Measurements from ENCODE around the gene THUMPD3. TPM values are rescaled to one million over a fixed set of nuclear protein-coding genes. Genes with fewer than 3 reads are reported as not detected.

The THUMPD3 gene
- total RNA-seq, 4 donors from 2014 or later = 13.3 to 48.9 (median 25.0) TPM

DNA sequence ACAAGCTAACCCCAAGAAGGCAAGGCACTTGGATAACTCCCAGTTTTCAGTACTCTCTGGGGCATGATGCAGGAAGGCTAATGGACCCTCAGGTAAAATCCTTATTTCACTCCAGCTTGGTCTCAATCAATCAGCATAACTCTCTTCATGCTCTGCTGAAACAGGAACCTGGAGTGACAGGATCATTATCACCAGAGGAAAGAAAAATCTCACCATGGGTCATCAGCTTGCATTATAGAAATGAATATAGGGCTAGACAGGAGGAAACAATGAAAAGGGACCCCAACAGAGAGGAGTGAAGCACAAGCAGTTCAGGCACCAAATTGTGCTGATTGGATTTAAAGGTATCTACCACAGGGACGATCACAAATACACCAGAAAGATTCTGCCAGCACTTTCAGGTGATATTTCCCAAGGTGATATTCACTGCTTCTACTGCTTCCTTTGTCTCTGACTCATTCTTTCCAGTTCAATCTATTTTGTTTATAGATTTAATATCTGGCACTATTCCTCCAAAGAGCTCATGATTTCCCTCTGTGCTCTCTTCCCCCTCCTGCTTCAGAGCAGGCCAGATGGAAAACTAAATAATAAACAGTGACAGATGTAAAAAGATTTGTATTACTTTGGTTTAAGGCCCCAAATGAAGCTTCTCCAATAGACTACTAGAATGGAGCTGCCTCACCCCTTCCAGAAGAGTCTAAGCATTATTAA lies 22.9 kb upstream of the THUMPD3 start:
- Histone ChIP-seq H3K27ac (peak overlapping the region; percentile 79 to 82), H3K36me3 (no peaks in the 10 kb centered on the region), H3K9me3 (no peaks in the 10 kb centered on the region), H3K27me3 (no peaks in the 10 kb centered on the region), H3K4me3 (no peak overlapping the region), H3K4me1 (no peaks in the 10 kb centered on the region)
- intact Hi-C loops (cut with DNase I; ENCODE audit: low total_unique reads) = no loop called here
- TF ChIP-seq POLR2A (IDR thresholded peaks at IDR 0.05) = no peak
- no peak for DNase-seq

DNA sequence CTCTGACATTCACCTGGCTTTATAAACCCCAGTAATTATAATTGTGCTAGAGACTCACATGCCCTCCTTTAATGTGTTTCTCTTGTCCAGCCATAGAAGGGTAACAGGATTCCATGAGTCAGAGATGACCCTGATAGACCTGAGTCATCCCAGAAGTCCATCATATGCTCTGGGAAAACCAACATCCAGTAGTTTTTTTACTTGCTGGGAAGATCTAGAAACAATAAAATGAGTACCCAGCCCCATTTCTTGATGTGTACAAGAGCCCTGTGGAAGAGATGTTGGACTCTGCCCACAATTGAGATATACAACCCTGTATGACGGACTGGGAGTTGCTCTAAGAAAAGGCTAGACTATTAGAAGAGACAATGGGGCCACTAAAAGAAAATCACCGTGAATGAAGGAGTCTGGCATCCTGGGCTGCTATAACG lies 22.4 kb upstream of the THUMPD3 start:
- peak overlapping the region; percentile 79 to 82 for H3K27ac ChIP-seq
- no peaks in the 10 kb centered on the region for H3K4me1 ChIP-seq
- no peaks in the 10 kb centered on the region for H3K27me3 ChIP-seq
- peak in 1 of 2 donors; percentile 41 for DNase-seq
- no peaks in the 10 kb centered on the region for H3K36me3 ChIP-seq
- no peaks in the 10 kb centered on the region for H3K9me3 ChIP-seq
- TF ChIP-seq POLR2A (IDR thresholded peaks at IDR 0.05) = no peak
- TF ChIP-seq, protein P1, sequence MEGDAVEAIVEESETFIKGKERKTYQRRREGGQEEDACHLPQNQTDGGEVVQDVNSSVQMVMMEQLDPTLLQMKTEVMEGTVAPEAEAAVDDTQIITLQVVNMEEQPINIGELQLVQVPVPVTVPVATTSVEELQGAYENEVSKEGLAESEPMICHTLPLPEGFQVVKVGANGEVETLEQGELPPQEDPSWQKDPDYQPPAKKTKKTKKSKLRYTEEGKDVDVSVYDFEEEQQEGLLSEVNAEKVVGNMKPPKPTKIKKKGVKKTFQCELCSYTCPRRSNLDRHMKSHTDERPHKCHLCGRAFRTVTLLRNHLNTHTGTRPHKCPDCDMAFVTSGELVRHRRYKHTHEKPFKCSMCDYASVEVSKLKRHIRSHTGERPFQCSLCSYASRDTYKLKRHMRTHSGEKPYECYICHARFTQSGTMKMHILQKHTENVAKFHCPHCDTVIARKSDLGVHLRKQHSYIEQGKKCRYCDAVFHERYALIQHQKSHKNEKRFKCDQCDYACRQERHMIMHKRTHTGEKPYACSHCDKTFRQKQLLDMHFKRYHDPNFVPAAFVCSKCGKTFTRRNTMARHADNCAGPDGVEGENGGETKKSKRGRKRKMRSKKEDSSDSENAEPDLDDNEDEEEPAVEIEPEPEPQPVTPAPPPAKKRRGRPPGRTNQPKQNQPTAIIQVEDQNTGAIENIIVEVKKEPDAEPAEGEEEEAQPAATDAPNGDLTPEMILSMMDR (IDR thresholded peaks at IDR 0.05) = no peak
- H3K4me3 ChIP-seq = no peak overlapping the region
- intact Hi-C loops (cut with DNase I; ENCODE audit: low total_unique reads) = no loop called here

DNA sequence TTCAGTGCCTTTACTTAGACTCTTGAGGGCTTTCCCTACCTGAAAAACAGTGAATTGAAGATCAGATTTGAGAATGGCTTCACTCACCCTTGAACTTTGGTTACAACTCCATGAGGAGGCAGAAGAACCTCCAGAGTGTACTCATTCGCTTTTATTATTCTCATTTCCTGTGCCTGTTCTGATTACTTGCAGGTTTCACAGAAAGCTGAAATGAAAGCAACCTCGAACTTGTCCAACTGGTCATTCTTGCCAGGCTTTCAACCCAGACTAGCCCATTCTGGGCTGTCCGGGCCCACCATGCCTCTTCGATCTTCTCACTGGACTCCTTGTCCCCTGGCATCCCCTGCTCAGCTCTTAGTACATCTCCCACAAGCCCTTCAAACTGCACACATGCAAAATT lies 20.2 kb upstream of the THUMPD3 start:
- TF ChIP-seq, protein P1 (IDR thresholded peaks at IDR 0.05) = no peak
- no peak for TF ChIP-seq POLR2A (IDR thresholded peaks at IDR 0.05)
- H3K9me3 ChIP-seq = no peaks in the 10 kb centered on the region
- H3K4me3 ChIP-seq = no peak overlapping the region
- no peaks in the 10 kb centered on the region for H3K36me3 ChIP-seq
- no peak for DNase-seq
- H3K4me1 ChIP-seq = no peaks in the 10 kb centered on the region
- intact Hi-C loops (cut with DNase I; ENCODE audit: low total_unique reads) = no loop called here
- H3K27me3 ChIP-seq = no peaks in the 10 kb centered on the region
- H3K27ac ChIP-seq = no peak overlapping the region

DNA sequence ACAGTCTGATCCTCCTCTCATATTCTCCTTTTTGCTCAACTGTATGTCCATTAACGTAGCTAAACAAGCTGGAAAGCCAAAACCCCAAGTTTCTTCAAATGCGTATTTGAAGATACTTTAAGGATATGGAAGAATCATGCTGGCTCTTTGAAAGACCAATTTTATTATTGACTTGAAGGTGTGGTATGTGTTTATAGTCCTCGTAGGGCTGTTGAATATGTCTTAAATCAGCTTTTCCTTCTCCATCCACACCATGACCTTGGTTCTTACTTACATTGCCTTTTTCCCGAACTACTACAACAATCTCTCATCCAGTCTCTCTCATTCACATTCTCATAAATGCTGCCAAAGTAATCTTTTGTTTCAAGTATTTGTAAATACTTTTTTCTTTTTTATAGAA lies 19.7 kb upstream of the THUMPD3 start:
- H3K4me1 ChIP-seq = no peaks in the 10 kb centered on the region
- no peaks in the 10 kb centered on the region for H3K36me3 ChIP-seq
- no peaks in the 10 kb centered on the region for H3K9me3 ChIP-seq
- H3K27ac ChIP-seq = no peak overlapping the region
- H3K4me3 ChIP-seq = no peak overlapping the region
- intact Hi-C loops (cut with DNase I; ENCODE audit: low total_unique reads) = no loop called here
- no peaks in the 10 kb centered on the region for H3K27me3 ChIP-seq
- no peak for DNase-seq
- TF ChIP-seq POLR2A (IDR thresholded peaks at IDR 0.05) = no peak
- TF ChIP-seq, protein P1 (IDR thresholded peaks at IDR 0.05) = no peak

DNA sequence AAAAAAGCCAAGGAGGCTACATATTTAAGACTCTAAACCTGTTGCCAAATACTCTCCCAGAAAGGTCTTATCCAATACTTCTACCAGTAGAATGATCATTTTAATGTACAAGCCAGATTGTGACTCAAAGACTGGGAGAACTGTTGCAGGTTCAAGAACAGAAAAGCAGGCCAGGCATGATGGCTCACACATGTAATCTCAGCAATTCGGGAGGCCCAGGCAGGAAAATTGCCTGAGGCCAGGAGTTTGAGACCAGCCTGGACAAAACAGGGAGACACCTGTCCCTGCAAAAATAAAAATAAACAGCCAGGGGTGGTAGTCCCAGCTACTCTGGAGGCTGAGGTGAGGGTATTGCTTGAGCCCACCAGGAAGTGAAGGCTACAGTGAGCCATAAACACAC lies 17.8 kb upstream of the THUMPD3 start:
- H3K4me1 ChIP-seq = no peaks in the 10 kb centered on the region
- no peaks in the 10 kb centered on the region for H3K27me3 ChIP-seq
- no peak for TF ChIP-seq POLR2A (IDR thresholded peaks at IDR 0.05)
- TF ChIP-seq, protein P1 (IDR thresholded peaks at IDR 0.05) = no peak
- H3K4me3 ChIP-seq = no peak overlapping the region
- no peaks in the 10 kb centered on the region for H3K36me3 ChIP-seq
- no peaks in the 10 kb centered on the region for H3K9me3 ChIP-seq
- H3K27ac ChIP-seq = no peak overlapping the region
- intact Hi-C loops (cut with DNase I; ENCODE audit: low total_unique reads) = no loop called here
- no peak for DNase-seq
